GM12891 (cell line): Measurements from ENCODE around the gene FBXO28.

Experiments
- PAX5 ChIP-seq: IDR thresholded peaks from 2 replicates; pipeline ENCODE4 v1.6.1; 2011; ENCODE audit warnings: low read length, moderate library complexity, mild to moderate bottlenecking; ENCODE audit not compliant: insufficient read depth, severe bottlenecking
- POLR2A ChIP-seq: IDR thresholded peaks from 2 replicates; pipeline ENCODE4 v1.6.1; 2011; ENCODE audit warnings: low read depth, low read length, control low read depth
- POLR2AphosphoS5 ChIP-seq: IDR thresholded peaks from 2 replicates; pipeline ENCODE4 v1.6.1; 2011; ENCODE audit warnings: low read depth, low read length, control low read depth
- POU2F2 ChIP-seq: IDR thresholded peaks from 2 replicates; pipeline ENCODE4 v1.6.1; 2011; ENCODE audit warnings: low read depth, mild to moderate bottlenecking, control low read depth, low read length, moderate library complexity
- SPI1 ChIP-seq: IDR thresholded peaks from 2 replicates; pipeline ENCODE4 v1.6.1; 2011; ENCODE audit warnings: low read depth, low read length, control low read depth
- TAF1 ChIP-seq: IDR thresholded peaks from 2 replicates; pipeline ENCODE4 v1.6.1; 2011; ENCODE audit warnings: low read depth, low read length, control low read depth

- TF ChIP-seq POLR2A: no peak
- no peak for TF ChIP-seq POLR2AphosphoS5
- no peak for TF ChIP-seq PAX5
- no peak for TF ChIP-seq TAF1
- no peak for TF ChIP-seq SPI1
- TF ChIP-seq POU2F2: no peak
These were observed 49.4 kb downstream of the FBXO28 start for GRCh38 chr1:224163311-224163710.
